HG02970 (cell line): ENCODE measurements around the gene CEP41.

ENCODE experiments used
- ATAC-seq: cut with Tn5 transposase; IDR thresholded peaks from one replicate; pipeline ENCODE4 v1.9.1; 2021; ENCODE audit warnings: mild to moderate bottlenecking, moderate library complexity, moderate number of reproducible peaks; ENCODE audit not compliant: unreplicated experiment, low FRiP score

Gene CEP41, protein sequence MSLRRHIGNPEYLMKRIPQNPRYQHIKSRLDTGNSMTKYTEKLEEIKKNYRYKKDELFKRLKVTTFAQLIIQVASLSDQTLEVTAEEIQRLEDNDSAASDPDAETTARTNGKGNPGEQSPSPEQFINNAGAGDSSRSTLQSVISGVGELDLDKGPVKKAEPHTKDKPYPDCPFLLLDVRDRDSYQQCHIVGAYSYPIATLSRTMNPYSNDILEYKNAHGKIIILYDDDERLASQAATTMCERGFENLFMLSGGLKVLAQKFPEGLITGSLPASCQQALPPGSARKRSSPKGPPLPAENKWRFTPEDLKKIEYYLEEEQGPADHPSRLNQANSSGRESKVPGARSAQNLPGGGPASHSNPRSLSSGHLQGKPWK

DNA sequence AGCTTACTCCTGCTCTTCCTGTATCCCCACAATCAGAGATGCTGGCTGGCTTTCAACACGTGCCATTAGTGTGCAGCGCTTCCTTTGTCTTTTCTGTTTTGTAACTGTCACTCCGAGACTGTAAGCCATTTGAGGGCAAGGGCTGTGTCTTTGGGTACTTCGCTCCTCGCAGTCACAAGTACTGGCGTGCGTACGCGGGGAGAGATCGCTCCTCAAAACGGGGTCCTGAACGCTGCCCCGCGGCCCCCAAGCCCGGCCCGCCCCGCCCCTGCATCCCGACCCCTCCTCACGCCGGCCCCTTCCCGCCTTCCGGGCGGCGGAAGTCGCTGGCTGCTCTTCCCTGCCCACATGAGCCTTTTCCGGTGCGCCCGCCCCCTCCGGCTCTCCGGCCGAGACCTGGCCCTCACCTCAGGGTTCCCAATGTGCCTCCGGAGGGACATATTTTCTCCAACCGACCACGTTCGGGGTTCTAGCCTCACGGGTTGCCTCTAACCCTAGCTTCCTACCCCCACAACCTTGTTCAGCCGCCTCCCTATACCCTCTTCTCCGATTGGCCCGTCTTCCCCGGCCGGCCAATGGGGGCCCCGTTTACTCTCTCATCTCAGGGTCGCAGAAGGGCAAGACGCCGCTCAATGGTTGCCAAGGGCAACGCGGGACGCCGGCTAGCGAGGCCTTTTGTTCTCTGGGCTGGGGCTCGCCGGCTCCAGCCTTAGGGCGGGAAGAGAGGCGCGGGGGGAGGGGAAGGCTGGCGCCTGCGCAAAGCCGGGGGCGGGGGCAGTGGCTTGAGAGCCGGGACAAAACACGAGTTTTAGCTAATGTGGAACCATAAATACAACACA, at the start of gene CEP41:
CEP41 (minus strand) TSS at position 490 of the 839 bp plus-strand sequence; CDS start at position 440, 50 bp downstream.
- ATAC-seq, result peak; percentile 91

DNA sequence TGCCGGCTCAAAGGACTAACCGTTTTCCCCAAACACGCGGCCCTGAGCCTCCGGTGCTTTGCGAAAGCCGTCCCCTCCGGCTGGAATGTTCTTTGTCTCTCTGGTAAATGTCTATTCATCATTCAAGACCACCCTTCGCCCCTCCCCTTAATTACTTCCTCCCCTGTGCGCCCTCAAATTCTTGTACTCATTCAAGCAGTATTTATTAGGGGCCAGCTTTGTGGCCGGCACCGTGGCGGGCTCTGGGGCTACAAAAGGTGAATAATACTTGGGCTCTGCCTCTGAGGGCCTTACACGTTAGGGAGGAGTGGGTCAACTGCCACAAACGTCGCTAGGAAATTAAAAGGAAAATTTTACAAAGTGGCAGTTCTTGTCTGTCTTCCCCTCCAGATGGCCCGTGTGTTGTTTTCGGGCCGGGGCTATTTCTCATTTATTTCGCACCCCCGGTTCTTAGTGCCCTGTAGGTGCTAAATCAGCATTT, 49.5 kb upstream of the CEP41 start:
- ATAC-seq, result no peak

DNA sequence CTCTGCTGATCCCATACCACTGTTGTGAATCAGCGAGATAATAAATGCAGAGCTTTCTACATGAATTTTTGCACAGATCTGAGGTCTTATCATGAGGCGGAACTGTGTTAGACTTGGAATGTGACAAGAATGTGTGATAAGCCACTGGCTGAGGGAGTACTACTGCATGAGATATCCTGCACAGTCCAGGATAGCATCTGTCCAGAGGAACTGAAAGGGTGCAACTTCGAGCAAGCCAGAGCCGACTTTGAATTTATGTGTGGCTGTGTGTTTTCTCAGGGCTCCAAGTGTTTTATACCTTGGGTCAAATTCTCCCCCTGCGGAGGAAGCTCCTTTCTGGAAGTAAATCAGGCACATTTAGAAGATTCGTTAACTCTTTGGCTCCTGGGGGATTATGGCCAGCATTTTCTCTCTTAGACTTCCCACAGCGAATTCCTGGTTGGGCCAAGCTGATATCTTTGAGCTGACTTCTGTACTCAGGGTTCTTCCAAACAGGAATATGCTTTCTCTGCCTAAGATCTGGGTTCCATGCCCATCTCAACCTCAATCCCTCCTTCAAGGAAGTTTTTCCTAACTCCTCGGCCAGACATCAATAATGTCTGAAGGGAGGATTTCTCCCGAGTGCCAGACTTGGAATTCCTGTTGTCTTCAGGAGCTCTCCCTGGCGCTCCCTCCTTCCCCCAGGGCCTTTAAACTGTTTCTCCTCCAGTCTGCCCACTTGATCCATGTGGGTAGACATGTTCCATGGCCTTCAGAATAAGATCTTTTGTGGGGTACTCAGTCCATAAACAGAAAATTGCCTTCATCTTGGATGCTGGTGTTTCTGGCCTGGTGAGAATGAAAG, 48.5 kb upstream of the CEP41 start:
- no peak for ATAC-seq

DNA sequence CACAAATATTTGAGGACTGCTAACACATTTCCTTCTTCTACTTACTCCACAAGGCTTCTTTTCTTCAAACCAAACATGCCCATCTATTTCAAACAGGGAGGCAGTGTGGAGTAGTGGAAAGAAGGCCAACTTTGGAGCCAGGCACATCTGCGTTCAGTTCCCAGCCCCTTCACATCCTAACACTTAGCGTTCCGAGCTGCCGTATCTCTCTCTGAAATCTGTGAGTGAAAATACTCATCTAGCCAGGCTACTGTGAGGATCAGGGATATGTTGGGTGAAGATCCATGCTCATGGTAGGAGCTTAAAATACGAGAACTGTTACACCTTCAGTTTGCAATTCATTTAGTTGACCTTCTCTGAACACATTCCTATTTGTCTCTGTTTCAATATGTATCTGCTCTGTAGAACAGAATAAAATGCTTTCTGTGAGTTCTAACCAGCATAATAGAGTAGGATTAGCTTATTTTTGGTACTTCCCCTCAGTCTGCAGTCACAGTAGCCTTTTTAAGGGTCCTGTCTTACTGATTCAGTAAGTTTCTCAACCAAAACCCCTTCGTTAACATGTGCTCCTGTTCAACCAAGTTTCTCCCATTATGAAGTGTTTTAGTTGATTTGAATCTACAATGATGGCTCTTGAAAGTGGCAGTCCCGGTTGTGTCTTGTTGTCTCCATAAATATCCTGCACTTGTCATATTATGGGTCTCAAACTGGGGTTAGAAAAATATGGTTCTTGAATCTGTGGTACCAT, 47.8 kb upstream of the CEP41 start:
- ATAC-seq, result no peak

DNA sequence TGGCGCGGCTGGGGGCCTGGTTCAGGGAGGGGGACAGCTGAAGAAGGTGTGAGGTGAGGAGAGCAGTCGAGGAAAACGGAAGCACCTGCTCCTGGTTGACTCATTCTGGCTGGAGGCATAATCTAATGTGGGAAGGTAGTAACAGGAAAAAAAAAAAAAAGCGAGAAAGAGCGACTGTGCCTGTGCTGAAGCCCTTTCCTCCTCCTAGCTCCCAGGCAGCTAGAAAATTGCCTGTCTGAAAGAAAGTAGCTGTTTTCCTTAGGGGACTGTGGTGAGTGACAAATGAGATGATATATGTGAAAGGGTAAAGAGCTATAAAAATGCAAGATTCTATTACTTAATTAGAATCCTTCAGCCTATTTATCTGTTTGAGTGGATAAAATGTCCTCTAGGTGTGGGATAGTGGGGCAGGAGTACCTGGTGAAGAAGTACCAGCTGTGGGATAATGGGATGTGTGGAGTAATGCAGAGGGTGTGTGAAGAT, 46.2 kb upstream of the CEP41 start:
- no peak for ATAC-seq

DNA sequence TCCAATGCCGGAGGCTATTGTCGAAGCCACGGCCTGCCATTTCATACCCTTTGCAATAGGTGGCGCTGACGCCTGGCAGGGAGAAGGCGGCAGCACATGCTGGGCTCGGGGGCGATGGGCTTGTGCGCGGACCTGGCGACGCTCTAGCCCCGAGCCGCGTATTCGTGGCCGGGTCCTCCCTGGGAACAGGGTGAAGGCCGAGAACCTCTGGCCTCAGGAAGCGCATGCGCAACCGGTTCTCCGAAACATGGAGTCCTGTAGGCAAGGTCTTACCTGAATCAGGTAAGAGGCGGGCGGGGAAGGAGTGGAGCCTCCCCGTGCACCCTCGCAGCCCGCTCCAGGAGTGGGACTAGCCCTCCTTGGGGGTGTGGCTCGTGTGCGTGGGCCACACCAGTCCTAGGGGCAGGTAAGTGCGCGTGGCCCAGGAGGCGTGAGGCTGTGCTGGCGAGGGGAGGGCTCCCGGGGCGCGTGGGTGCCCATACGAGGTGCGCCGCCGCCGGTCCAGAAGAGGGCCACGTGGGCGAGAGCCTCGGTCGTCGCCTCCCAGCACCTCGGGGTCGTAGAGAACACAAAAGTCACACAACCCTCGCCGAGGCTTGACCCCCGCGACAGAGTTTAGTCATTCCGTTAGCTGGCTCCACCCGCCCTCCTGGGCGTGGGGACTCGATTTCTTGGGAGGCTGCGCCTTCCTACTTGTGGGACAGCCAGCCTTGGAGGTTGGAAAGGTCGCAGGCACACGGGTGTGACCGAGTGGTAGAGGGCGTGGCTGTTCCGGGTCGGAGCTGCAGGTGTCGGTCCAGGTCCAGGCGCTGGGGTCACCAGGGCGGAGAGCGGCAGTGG, 45.5 kb upstream of the CEP41 start:
- ATAC-seq, result no peak

DNA sequence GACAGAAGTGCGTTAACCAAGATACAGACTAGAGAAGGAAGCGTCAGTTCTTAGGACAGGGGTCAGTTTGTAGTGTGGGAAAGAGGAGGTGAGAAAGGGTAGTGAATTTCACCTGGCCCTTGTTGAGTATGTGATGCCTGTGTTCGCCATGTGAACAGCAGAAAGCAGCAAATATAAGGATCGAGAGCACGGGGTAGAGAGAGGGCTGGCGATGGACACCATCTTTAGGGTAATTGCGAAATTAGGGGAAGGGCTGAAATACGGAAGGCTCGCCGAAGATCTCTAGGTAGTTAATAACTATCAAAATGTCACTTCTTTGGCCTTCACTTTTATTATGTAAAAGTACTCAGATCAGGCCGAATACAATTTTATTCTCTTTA, 44.9 kb upstream of the CEP41 start:
- ATAC-seq, result no peak

DNA sequence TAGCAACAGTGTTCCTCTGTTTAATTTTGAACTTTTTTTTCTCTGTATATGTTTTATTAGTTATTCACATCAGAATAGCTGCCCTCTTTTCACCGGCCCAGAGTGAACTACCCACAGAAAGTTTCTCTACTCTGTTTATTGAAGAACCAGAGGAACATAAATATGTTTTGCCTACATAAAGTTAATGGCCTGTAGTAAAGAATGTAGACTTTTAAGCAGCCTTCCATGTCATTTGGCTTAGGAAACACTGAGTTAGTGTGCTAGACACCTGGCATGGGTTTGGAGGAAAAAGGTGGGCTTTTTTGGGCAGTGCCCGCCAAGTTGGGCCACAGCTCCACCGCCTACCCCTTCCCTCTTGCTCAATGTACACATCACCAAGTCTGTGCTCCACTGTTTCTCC, 42.2 kb upstream of the CEP41 start:
- ATAC-seq, result no peak

DNA sequence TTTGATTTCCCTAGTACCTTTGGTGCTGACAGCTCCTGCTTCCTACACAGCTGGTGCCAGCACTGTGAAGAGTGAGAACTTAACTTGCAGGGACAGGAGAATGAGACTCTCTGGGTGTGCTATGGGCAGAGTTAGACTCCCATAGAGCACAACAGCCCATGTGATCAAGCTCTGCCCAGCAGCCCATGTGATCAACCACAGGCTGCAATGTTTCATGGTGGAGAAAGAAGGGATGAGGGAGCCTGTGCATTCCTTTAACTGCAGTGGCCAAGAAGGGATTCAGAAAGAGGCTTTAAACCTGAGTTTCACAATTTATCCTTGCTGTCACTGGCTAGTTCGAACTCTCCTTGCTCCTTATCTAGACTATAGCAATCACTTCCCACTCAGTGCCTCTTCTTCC, 41.1 kb upstream of the CEP41 start:
- no peak for ATAC-seq

DNA sequence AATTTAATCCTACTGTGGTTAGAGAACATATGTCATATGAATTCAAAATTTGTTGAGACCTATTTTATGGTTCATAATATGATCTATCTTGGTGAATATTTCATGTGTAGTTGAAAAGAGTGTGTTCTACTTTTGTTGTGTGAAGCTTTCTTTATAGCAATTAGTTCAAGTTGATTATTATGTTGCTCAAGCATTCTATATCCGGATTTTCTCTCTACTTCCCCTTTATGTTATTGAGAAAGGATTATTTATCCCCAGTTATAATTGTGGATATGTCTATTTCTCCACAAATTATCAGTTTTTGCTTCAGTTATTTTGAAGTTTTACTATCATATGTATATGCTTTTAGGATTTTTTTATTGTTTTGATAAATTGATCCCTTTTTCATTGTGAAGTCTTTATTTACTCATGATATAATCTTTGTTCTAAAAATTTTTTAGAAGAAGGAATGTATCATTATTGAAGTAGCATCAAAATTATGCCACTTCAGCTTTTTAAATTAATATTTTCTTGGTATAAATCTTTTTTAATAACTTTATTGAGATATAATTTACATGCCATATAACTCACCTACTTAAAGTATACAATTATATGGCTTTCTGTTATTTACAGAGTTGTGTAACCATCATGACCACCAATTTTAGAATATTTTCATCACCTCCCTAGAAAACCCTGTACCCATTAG, 39.0 kb upstream of the CEP41 start:
- no peak for ATAC-seq

DNA sequence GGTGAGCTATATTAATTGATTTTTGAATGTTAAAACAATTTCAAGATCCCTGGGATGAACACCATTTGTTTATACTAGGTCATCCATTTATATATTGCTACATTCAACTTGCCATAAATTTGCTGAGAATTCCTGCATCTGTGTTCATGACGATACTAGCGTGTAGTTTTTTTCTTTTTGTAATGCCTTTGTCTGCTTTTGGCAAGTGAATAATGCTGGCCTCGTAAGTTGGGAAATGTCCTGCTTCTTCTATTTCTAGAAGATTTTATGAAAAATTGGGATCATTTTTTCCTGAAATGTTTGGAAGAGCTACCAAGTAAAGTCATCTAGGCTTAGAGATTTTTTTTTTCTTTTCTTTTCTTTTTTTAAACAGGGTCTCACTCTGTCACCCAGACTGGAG, 38.2 kb upstream of the CEP41 start:
- ATAC-seq, result no peak

DNA sequence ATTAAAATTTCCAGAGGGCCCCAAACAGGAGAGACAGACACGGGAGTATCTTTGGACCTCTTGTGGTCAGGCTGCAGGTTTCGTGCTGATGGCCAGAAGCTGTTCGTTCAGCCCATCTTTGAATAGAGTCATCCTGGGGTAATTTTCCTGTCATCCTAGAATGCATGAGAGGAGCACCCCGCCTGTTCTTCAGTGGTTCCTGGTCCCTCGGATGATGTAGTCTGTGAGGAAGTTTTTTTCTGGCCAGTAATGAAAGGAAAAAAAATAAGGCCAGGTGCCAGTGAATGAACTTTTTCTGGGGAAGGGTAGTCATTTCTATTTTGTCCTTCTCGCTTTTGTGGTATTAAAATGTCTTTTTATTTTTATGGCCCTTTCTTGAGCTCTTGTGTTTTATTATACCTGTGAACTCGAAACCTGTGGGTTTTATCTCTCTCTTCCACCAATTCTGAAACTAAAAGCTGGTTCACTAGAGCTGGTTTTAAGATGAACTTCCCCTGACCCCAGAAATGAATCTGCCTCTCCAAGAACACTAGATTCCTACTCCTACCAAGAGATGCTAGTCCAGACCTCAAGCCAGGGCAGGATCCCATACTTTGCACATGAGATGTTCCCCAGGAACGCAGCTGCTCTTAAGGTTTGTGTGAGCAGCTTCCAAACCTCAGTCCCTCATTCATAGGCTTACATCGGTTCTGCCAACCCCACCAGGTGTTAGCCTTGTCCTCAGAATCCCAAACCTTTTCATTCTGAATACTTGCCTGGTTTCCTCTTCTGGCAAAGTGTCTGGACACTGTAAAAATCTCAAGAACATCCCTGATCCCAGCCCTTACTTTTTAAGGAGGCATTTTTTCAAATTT, 35.7 kb upstream of the CEP41 start:
- ATAC-seq, result no peak

DNA sequence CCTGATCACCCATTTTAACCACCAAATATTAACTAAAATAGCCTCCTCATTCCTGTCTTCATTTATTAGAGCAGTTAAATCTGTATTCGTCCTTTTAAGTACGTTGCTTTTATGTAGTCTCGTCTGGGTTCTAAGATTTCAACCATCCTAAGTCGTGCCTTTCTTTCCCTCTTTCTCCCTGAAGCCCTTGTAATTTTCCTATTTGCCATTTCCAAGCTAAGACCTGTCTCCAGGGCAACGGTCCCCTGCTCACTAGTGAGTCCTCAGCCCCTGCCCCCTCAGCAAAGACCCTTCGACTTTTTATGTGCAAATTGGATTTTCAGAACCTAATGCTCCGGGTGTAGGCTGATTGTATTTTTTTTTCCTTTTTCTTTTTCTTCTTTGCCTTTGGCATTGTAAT, 35.0 kb upstream of the CEP41 start:
- no peak for ATAC-seq

DNA sequence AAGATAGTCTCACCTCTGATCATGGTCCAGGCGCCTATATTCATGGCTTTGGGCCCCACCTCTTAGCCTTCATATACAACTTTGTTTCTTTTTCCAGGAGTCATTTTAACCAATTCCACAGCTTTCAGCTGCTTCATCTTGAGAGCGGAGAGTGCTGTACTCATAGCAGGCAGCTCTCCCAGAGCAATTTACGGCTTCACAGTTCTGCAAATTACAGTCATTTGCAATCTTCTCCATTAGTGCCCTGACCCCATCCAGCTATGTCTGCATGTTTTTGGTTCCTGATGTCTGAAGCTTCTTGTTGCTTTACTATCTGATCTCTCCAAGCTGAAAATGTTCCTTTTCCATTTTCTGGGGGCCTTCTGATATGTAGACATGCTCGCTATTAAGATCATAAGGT, 33.1 kb upstream of the CEP41 start:
- ATAC-seq, result no peak

DNA sequence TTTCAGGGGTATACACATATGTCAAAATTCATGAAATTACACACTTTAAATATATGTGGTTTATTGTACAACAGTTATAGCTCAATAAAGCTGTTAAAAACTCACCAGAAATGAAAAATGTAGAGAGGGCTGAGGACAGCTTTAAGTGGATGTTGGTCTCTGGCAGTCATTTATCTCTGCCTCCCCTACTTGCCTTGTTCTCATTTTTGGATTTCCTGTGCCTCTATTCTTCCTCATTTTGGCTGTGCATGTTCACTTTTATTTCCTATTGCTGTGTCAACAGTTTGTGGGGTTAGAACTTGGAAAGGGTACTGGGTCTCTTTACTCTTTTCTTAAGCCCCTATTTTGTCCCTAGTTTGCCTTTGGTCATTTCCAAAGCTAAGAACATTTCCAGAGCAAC, 32.5 kb upstream of the CEP41 start:
- ATAC-seq, result no peak

DNA sequence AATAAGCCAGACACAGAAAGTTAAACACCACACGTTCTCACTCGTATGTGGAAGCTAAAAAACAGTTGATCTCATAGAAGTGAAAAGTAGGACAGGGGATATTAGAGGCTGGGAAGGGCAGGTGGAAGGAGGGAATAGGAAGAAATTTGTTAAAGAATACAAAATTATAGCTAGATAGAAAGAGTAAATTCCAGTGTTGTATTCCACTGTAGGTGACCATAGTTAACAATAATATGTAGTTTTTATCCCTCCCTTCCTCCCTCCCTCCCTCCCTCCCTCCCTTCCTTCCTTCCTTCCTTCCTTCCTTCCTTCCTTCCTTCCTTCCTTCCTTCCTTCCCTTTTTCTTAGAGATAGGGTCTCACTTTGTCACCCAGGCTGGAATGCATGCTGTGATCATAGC, 31.2 kb upstream of the CEP41 start:
- no peak for ATAC-seq

DNA sequence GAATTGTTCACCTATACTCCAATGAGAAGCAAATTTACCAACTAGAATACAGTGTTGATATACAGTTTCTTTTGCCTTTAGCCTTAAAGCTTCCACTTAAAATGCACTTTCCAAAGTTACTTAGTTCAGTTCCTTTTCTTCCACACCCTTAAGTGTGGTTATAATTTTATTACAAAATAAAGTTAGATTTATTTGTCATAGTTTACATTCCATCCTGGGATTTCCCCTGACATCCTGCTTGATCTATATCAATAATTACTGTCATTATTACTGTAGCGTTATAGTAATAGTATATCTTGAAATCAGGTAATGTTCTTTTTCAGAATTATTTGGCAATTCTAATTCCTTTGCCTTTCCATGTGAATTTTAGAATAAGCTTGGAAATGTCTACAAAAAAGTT, 27.8 kb upstream of the CEP41 start:
- no peak for ATAC-seq
